ENCODE data around the gene GPBP1L1.

DNA sequence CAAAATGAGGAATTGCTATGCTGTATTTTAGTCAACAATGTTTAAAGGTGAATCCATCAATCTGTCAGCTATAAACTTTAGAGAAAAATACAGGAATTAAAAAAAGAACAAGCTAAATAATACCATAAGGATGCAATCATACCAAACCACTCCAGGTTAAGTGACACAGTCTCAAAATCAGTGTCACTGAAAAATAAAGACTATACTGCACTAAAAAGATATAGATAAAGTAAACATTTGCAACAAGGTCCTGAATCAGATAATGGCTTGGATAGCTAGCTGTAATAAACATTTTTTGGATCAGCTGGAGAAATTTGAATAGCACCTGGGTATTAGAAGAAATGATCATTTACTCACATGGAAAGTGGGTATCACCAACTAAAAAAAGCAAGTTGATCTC lies 7.8 kb downstream of the GPBP1L1 start:
- no peak for TF ChIP-seq CTCF (conservative IDR thresholded peaks at IDR 0.05; ENCODE audit: low read depth, low read length)
- TF ChIP-seq RFX5 (IDR thresholded peaks at IDR 0.05; ENCODE audit: low read depth, low read length): no peak
- no peak for TF ChIP-seq POLR2A (IDR thresholded peaks at IDR 0.05; ENCODE audit: low read depth, low read length)
- no peak for TF ChIP-seq ELK1 (IDR thresholded peaks at IDR 0.05; ENCODE audit: borderline replicate concordance, low read depth, low read length)
- TF ChIP-seq SMC3 (IDR thresholded peaks at IDR 0.05; ENCODE audit: low read depth, low read length): no peak
- TF ChIP-seq MAZ (IDR thresholded peaks at IDR 0.05; ENCODE audit: borderline replicate concordance, low read depth, low read length): no peak
- TF ChIP-seq BHLHE40 (IDR thresholded peaks at IDR 0.05; ENCODE audit: low read depth, low read length): no peak
- TF ChIP-seq NFE2L2 (IDR thresholded peaks at IDR 0.05; ENCODE audit: low read depth, low read length): no peak
- no peak for TF ChIP-seq RAD21 (IDR thresholded peaks at IDR 0.05; ENCODE audit: low read length)
